PFSK-1 (cell line): Measurements from ENCODE around the gene SCUBE1.

Experiments used
- FOXP2 ChIP-seq: optimal IDR thresholded peaks from 2 replicates; pipeline ENCODE3; 2011; ENCODE audit warnings: borderline replicate concordance, control low read depth, inconsistent platforms; ENCODE audit not compliant: insufficient read depth; ENCODE audit errors: extremely low read length, extremely low read depth
- POLR2AphosphoS5 ChIP-seq: IDR thresholded peaks from 2 replicates; pipeline ENCODE4 v1.6.1; 2012; ENCODE audit warnings: low read depth, mild to moderate bottlenecking, control low read depth, low read length, moderate library complexity
- SIN3A ChIP-seq: IDR thresholded peaks from 2 replicates; pipeline ENCODE4 v1.6.1; 2012; ENCODE audit warnings: mild to moderate bottlenecking, low read length, moderate library complexity, borderline replicate concordance; ENCODE audit not compliant: insufficient read depth
- TAF1 ChIP-seq: IDR thresholded peaks from 2 replicates; pipeline ENCODE4 v1.6.1; 2012; ENCODE audit warnings: low read length, control low read depth, borderline replicate concordance; ENCODE audit not compliant: insufficient read depth
- TF ChIP-seq, protein P1 (sequence below), 2 experiments: IDR thresholded peaks; 2 replicates each; pipeline versions ENCODE4 v1.6.1 to v1.8.0; 2011 to 2012; ENCODE audit warnings: low read depth in 2 of 2, low read length in 2 of 2, control low read depth in 1 of 2, inconsistent platforms in 1 of 2, mild to moderate bottlenecking in 1 of 2, moderate library complexity in 1 of 2; ENCODE audit not compliant: insufficient read depth in 1 of 2

SCUBE1 gene

DNA sequence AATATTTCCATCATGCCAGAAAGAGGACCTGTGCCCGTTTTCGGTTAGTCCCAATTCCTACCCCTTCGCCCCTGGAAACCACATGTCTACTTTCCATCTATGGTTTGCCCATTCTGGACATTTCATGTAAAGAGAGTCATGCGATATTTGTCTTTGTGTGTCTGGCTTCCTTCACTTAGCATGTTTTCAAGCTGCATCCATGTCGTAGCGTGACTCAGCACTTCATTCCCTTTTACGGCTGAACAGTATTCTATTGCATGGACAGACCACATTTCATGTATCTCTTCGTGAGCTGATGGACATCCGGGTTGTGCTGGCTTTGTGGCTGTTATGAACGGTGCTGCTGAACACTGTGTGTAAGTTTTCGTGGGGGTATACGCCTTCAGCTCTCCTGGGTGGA, 43.4 kb downstream of the SCUBE1 start:
- TF ChIP-seq POLR2AphosphoS5, result no peak
- TF ChIP-seq TAF1, result no peak
- TF ChIP-seq, protein P1, sequence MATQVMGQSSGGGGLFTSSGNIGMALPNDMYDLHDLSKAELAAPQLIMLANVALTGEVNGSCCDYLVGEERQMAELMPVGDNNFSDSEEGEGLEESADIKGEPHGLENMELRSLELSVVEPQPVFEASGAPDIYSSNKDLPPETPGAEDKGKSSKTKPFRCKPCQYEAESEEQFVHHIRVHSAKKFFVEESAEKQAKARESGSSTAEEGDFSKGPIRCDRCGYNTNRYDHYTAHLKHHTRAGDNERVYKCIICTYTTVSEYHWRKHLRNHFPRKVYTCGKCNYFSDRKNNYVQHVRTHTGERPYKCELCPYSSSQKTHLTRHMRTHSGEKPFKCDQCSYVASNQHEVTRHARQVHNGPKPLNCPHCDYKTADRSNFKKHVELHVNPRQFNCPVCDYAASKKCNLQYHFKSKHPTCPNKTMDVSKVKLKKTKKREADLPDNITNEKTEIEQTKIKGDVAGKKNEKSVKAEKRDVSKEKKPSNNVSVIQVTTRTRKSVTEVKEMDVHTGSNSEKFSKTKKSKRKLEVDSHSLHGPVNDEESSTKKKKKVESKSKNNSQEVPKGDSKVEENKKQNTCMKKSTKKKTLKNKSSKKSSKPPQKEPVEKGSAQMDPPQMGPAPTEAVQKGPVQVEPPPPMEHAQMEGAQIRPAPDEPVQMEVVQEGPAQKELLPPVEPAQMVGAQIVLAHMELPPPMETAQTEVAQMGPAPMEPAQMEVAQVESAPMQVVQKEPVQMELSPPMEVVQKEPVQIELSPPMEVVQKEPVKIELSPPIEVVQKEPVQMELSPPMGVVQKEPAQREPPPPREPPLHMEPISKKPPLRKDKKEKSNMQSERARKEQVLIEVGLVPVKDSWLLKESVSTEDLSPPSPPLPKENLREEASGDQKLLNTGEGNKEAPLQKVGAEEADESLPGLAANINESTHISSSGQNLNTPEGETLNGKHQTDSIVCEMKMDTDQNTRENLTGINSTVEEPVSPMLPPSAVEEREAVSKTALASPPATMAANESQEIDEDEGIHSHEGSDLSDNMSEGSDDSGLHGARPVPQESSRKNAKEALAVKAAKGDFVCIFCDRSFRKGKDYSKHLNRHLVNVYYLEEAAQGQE (IDR thresholded peaks at IDR 0.05; ENCODE audit: insufficient read depth in 1 of 2, low read depth in 2 of 2, low read length in 2 of 2), result no peak
- no peak for TF ChIP-seq FOXP2
- no peak for TF ChIP-seq SIN3A

DNA sequence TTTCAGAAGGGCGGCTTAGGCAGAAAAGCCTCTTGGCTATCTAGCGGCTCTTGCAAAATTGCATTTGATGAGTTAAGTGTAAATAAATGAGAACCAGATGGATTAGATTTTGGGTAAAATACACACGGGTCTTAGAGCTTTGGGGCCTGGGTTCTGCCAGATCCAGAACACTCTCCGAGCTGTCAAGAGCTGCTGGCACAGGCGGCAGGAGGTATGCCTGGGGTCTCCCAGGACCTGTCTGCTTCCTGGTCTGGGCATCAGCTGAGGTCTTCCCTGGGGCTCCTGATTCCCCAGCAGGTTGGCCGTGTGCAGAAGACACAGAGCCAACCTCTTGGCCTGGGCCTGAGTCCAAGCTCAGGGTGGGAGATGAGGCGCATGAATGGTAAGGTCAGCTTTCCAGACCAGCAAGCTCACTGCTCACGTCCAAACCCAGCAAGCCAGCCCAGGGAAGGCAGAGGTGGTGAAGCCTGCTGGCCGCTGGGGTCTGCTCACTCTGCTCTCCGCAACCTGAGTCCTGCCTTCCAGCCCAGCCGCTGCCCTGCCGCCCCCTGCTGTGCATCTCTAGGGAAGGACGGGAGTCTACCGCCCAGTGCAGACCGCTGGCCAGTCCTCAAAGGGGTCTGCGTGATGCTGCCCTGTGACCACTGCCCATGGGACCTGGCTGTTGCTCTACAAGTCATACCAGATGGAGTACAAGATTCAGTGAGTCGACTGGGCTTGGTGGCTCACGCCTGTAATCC, 44.9 kb downstream of the SCUBE1 start:
- TF ChIP-seq FOXP2 (no peak), TAF1 (no peak), POLR2AphosphoS5 (no peak), SIN3A (no peak)
- TF ChIP-seq, protein P1 (IDR thresholded peaks at IDR 0.05; ENCODE audit: insufficient read depth in 1 of 2, low read depth in 2 of 2, low read length in 2 of 2), result no peak

DNA sequence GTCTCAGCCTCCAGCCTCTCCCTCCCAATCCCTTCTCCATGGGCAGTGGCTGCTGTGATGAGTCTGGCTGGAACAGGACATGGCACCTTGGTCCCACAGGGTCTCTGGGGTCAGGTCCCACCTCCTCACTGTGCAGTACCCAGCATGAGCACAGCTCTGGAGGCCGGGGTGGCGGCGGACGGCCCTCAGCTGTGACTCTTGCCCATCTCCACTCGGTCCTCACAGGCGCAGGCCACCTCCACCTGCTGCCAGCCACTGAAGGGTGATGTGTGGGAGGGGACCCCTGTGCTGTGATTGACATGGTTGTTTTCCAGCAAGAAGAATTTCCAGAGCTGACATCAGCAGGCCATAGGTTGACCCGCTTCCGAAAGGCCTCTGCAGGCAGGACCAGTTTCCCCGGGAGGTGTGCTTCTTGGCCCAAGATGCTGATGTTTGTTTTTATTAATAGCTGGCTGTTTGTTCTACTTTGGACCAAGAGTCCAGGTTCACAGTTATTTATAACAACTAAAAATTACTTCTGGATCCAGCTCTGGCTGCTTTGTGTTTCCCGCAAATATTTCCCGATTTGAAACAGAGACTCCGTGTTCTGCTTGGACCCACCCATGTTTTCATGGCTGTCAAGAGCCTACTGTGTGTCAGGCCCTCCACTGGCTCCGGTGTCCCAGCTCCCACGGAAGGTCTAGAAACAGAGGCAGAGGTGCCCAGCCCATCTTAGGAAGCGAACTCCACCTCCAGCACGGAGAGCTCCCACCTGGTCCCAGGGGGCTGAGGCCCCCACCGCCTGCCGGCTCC, 45.7 kb downstream of the SCUBE1 start:
- no peak for TF ChIP-seq FOXP2
- TF ChIP-seq POLR2AphosphoS5, result no peak
- no peak for TF ChIP-seq SIN3A
- no peak for TF ChIP-seq TAF1
- TF ChIP-seq, protein P1 (IDR thresholded peaks at IDR 0.05; ENCODE audit: insufficient read depth in 1 of 2, low read depth in 2 of 2, low read length in 2 of 2), result no peak

DNA sequence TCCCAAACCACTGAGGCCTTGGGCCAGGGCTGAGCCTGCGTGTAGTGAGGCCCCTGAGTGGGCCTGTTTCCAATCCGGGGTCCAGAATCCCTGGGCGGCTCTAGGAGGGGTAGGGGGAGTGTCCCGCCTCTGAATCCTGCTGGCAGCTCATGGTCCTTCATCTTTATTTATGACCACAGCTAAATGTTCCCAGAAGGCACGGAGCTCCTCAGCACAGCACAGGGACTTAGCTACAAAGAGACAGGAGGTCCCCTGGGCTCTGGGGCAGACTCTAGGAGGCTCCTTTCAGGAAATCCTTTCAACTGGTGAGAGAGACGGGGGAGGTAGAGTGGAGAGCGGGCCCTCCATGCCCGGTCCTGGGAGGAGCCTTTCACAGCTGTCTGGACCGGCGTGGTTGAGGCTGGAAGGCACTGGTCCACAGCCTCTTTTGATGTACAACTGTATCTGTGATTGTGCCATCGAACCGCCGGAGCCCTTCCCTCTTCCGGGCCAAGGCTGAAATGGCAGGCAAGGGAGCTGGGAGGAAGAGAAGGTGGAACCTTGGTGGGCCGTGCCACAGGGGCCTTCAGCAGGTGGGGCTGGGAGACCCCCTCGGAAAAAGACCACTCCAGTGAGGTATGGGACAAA, 46.8 kb downstream of the SCUBE1 start:
- TF ChIP-seq, protein P1 (IDR thresholded peaks at IDR 0.05; ENCODE audit: insufficient read depth in 1 of 2, low read depth in 2 of 2, low read length in 2 of 2), result no peak
- TF ChIP-seq POLR2AphosphoS5 (no peak), TAF1 (no peak), FOXP2 (no peak), SIN3A (no peak)
